Stimulated activated CD8-positive, alpha-beta memory T cell treated with anti-CD3 and anti-CD28 coated beads, Interleukin-15, amount 100 ng/mL, for 48 hours (primary cell): ENCODE results near the gene GRIK1.

Source experiments
- DNase-seq, 2 donors: peaks; one replicate each; pipeline ENCODE4 v3.0.0-alpha.2; 2020; ENCODE audit warnings: low read depth in 2 of 2

GRIK1 gene

DNA sequence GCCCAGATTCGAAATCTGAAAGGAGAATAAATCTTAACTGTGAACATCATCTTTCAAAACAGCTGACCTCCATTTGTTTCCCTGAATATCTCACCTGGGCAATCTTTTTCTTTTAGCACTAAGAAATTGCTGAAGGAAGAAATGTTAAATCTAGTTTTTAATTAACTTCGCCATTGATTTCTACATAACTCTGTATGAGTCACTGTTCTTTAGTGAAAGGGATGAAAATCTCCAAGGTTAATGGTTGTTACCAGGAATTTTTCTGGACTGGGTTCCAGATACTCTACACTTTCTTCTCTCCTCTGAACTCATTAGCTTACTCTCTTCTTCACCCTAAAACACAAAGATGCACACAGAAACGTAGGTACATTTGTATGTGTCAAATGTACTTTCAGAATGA, 405.3 kb downstream of the GRIK1 start:
- DNase-seq = no peak

DNA sequence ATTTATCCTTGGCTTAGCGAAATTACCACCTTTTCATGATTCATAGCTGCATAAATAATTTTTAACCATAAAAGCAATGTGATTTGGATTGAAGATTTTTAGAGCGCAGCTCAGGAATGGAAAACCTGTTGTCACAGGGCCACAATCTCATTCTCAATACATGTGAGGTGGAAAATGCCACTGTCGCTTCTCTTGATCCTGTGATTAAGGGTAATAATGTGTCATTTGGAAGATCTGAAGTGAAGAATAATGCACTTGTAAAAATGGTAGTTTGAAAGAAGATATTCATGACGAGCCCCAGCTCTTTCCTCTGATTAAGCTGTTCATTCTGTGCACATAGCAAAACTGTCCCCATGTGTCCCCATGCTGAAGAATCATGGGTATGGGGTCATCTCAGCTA, 410.7 kb downstream of the GRIK1 start:
- DNase-seq = no peak

DNA sequence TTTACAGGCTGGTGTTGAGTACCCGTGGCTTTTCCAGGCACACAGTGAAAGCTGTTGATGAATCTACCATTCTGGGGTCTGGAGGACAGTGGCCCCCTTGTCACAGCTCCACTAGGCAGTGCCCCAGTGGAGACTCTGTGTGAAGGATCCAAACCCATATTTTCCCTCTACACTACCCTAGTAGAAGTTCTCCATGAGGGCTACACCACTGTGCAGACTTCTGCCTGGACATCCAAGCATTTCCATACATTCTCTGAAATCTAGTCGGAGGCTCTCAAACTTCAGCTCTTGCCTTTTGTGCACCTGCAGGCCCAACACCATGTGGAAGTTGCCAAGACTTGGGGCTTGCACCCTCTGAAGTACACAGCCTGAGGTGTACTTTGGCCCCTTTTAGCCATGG, 413.3 kb downstream of the GRIK1 start:
- no peak for DNase-seq

DNA sequence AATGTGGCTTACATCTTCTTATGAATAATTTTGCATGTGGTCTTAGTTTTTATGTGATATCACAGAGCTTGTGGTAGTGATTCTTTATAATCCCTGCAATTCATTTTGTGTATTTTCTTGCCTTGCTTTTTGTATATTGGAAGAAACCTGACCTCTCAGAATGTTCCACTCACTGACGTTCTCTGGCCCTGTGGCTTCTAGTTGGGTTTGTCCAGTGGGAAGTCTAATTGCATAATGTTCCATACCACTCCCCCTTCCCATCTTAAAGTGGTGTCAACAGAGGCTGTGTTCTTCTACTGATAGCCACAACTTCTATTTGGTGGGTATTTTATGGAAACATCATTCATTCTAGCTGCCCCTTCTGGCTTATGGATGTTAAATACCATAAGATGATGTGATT, 415.7 kb downstream of the GRIK1 start:
- no peak for DNase-seq

DNA sequence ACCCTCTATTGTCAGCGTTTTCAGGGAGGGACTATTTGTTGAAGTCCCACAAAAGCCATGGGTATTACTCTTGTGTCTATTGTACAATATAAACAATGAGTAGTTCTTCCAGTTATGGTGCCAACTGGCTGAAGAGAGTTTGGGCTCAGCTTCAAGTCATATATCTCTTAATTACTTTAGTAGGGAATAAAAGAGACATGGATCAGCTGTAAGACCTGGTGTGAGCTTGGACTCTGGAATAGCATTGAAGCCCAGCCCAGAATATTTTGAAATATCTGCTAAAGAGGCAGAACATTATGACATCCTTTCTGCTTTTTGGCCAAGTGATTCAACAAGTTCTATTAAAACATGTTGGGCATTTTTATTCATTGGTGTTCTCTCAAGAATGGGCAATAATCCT, 416.1 kb downstream of the GRIK1 start:
- no peak for DNase-seq

DNA sequence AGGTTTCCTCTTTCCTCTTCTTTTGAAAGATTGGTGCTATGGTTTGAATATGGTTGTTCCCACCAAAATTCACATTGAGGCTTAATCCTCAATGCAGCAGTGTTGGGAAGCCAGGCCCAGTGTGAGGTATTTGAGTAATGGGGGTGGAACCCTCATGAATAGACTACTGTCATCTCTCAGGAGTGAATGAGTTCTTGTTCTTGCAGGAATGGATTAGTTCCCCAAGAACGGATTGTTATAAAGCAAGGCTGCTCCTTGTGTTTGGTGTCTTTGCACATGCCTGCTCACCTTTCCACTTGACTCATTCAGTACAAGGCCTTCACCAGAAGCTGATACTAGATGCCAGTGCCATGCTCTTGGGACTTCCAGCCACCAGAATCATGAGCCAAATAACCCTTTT, 417.9 kb downstream of the GRIK1 start:
- no peak for DNase-seq

DNA sequence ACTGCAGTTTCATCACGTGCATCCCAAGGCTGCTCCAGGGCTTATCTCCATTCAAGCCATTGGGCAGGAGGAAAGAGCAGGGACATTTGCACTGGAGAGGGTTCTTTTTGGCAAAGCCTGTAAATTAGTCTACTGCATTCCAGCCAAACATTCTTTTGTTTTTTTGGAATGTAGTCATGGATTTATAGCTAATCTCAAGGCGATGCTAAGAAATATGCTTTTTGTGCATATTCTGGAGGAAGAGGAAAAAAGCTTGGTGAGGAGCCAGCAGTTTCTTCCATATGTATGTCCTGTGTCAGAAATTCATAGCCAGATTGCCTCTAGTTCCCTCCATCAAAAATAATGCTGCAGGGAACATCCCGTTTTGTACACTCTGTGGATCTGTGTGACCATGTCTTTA, 419.6 kb downstream of the GRIK1 start:
- DNase-seq = no peak

DNA sequence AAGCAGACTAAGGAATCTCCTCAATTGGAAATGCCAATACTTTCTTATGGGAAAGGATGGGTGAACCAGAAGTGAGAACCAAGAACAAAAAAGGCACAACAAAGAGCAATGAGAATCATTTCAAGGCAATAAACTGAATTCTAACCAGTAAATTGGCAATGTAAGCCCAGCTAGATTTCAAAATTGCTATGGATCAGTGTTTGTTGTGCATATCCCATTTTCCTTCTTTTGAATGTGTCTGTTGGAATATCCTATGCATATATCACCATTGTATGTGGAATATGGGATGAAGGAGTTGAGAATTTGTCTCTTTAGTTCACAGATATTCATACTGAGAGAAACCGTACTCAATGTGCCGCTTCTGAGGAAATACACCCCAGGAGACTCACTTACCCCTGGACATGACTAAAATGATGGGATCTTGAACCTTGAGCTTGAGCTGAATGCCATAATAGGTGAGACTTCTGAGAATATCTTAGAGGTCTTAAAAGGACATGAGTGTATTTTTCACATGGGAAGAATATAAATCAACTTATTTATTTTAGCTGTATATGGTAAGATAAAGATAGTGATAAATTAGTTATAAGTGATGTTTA, 425.0 kb downstream of the GRIK1 start:
- DNase-seq = no peak

DNA sequence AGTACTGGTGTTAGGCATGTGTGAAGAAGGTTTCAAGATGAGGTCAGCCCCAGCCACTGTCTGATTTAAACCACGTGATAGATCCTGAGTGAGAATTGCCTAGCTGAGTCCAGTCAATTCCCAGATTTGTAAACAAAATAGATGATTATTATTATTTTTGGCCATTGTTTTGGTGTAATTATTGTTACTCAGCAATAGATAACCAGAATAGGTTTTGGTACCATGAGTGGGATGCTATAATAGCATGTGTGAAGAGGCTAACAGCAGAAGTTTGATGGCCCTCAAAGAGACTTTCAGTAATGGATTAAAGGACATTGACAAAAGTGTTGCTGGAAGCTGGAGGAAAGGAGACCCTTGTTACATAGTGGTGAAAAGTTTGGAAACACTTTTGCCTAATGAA, 426.3 kb downstream of the GRIK1 start:
- DNase-seq = no peak

DNA sequence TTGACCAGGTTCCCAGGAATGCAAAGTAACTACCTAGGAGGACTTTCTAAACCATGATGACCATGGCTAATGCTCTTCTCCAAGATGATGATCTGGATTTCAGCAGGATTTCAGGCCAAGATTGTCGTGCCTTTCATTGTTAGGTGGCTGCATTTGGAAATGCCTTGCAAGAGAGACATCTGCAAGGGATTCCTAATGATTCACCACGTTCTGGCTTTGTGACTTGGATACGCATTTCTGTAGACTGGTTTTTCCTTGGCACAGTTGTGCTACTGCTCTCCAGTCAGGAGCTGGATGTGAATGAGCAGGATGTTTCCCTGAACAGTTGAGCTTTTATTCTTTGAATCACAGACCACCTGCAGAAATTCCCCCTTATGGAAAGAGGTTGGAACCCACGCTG, 428.7 kb downstream of the GRIK1 start:
- DNase-seq = no peak

DNA sequence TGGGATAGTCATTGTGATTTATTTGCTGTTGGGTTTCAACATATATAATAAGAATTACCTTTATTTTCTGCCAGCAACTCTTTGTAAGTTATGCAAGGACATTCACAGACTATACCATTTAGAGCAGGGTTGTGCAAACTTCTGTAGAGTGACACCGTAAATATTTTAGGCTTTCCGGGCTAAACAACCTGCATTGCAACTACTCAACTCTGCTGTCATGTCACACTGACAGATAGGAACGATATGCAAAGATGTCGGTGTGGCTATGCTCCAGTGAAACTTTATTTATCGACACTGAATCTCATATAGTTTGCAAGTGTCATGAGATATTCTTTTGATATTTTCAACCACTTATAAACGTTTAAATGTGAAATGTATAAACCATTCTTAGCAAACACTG, 430.7 kb downstream of the GRIK1 start:
- no peak for DNase-seq

DNA sequence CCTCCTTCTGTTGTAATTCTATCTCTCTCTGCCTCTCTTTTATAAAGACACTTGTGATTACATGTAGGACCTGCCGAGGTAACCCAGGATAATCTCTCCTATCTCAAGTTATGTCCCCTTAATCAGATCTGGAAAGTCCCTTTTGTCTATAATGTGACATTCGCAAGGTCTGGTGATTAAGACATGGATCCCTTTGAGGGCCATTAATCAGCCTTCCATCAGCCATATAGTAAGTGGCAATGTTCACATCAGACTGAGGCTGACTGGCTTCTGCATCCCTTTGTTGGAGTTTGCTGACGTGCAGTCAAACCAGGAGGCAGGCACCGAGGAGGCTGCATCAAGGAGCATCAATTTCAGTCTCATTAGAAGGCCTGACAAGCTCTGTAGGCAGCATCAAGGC, 431.5 kb downstream of the GRIK1 start:
- DNase-seq = no peak

DNA sequence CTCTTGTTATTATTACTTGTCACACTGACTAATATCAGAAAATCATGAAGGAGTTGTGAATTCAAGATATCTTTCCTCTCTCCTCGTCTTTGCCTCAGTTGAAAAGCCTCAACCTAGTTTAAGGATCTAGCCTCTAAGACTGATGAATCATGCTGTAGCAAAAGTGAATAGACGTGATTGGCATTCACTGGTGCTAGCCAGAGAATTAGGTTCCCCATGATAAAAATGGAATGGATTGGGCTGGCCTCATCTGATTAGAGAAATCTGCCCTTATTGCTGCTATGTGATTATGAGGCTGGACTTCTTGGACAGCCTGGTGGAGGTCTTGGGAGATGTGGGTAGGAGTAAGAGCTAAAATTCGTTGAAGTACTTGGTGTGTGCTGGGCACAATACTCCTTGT, 432.8 kb downstream of the GRIK1 start:
- no peak for DNase-seq

DNA sequence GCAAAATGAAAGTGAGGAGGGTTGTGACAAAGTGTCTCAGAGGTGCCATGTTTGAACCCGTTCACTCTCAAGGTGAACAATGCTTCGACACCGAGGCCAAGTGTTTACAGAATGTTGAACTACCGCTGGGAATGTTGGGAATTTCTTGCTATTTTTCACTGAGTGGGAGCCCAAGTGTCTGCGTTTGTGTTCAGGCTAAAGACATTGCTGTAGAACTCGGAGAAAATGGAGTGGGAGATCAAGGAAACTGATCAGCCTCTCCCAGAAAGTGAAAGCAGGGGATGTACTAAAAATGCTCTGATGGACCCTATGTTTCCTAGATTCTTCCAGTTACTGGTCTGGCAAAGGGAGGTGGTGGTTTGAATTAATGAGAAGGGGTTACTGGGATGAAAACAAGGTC, 433.6 kb downstream of the GRIK1 start:
- no peak for DNase-seq

DNA sequence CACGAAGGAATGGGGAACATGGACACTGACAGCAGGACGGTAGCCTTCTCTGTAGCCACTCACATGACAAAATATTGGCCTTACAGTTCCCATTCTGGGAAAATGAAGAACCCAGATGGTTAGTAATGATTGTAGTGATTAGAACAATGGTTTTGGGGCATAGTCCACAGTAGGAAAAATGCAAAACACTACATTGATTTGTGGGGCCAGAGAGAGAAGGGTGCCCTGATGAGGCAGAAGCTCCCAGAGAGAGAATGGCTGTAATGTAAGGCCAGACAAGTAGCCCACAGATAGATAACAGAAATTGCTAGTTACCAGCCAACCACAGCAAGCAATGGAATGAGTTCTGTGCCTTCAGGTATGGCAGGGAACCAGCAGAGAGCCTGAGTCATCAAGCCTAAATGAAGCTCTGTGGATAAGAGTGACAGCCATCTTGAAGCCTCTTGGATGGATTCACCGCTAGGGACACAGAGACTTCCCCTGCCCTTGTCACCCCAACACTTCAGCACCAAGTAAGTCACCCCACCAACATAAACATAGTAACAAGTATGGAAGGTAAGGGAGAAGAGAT, 435.0 kb downstream of the GRIK1 start:
- DNase-seq = no peak

DNA sequence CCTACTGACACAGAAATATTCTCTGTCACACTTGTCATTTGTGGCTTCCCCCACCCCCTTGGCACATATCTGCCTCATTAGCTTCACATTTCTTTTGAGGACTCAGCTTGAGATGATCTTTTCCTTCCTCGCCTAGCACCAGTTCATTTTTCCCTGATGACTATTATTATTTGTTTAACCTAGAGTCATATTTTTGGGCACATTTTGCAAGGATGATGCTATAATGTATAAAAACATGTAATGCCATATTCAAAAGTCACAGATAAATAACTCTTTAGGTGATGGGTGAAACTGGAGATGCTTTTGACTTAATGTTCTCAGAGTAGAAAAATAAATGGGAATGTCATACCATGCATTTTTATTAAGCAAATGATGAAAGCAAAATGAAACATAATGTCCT, 438.3 kb downstream of the GRIK1 start:
- no peak for DNase-seq

DNA sequence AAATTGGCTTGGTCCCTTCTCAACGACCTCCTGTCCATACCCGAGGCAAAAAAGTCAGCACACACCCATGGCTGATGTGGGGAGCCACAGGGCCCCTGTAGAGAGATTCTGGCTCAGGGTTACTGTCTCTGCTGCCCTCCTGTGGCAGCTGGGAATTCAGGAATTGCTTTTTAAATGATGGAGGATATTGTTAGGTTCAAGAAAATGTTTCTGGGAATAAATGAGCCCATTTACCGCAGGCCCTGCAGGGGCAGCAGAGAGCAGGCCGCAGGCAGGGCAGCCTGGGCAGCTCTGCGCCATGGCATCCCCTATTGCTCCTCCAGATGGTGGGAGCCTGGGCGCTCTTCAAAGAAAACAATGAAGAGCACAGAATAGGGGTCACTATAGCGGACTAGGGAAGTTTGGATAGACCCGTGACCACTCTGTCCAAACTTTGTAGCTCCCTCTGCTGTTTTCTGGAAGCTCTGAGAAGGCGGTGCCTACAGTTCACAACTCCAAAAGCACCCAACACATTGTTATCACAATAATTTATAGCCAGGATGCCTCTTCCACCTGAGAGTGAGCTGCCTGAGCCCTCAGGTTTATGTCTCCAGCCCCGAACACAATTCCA, 440.0 kb downstream of the GRIK1 start:
- DNase-seq = no peak

DNA sequence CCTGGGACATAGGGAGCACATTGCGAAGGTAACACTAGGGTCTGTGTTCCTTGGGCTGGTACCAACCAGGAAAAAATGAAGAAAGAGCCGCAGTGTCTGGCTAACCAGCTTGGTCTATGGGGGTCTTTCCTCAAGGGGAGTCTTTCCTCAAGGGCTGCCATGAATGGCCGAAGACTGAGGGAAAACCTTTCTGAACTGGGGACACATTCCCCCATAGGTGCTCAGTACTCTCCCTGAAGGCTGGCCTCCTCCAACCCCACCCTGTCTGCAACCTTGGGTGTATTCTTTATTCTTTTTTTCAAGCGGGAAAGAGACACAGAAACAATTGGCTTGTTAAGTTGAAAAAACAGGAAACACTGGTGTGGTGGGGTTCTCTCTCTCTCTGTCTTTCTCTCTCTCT, 440.6 kb downstream of the GRIK1 start:
- DNase-seq = no peak

DNA sequence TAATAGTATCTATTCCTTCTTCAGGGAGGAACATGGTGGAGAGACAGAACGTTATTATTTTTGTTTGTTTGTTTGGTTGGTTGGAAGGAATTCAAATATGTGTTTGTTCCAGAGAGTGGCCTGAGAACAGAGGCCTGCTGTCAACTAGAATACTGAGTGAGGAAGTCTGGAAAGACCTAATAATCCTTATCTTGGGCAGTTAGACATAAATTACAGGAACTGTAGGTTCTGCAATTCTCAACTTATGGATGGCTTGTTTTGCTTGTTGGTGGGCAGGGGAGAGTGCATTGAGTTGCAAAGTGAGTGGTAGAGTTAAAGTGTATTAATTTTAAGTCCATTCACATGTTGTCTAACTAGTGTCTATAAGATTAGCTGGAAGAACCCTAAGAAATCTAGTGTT, 443.5 kb downstream of the GRIK1 start:
- DNase-seq = no peak

DNA sequence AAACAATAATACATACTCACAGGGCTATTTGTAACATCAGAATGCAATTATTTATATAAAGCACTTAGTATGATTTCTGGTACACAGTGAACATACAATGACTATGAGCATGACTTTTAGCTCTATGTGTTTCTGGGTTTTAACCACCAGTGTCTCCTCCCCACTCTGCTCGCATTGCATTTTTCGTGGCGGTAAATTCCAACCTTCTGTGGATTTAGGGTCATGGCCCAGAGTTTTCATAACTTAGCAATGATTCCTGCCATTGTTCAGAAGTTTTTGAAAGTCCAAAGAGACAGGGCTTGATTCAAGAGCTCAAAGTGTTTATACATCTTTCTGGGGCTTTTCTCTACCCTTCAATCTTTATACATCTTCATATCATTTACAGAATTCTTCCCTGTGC, 449.8 kb downstream of the GRIK1 start:
- DNase-seq = no peak

DNA sequence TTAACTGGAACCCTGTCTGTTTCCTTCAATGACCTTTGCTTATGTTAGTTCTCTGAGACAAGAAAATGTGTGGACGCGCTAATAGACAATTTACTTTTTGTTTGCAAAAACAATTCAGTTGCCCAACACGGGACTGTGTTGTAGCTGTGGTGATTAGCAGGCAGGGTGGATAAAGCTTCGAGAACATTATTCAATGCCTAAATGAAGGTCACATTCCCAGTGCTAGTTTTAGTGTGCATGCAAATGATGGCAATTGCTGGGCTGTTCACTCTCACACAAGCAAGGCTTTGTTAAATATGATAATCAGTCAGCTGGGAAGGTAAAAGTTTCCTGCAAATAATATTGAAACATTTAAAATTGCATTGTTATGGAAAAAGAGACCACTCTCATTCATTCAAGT, 452.6 kb downstream of the GRIK1 start:
- DNase-seq = no peak
